Measurements from ENCODE around the gene SBSN. TPM values are rescaled to one million over a fixed set of nuclear protein-coding genes. Genes with fewer than 3 reads are reported as not detected.

Gene SBSN
- total RNA-seq, 1 donor from 2014 or later: not detected

- Histone ChIP-seq H3K9ac (ENCODE audit: low read depth in 1 of 3, low read length in 3 of 3) (no peak overlapping the region), H3K36me3 (ENCODE audit: control insufficient read depth in 3 of 3, insufficient read depth in 3 of 3, low read length in 3 of 3) (peaks cover 0 to 2% (median 0%) of the 10 kb centered on the region in 3 donors), H3K9me3 (ENCODE audit: control insufficient read depth in 3 of 3, low read length in 3 of 3) (no peaks in the 10 kb centered on the region), H3K4me3 (ENCODE audit: low read length in 3 of 3) (no peak overlapping the region), H3K27me3 (ENCODE audit: control insufficient read depth in 3 of 3, insufficient read depth in 3 of 3, low read length in 3 of 3) (peaks cover 45 to 50% (median 45%) of the 10 kb centered on the region in 3 donors), H3K27ac (ENCODE audit: low read depth, low read length) (no peak overlapping the region), H3K4me1 (ENCODE audit: control insufficient read depth in 3 of 3, insufficient read depth in 3 of 3, low read length in 3 of 3) (peaks cover 0 to 5% (median 3%) of the 10 kb centered on the region in 3 donors)
These were observed 27.3 kb upstream of the SBSN start for GRCh38 chr19:35555301-35556005.

DNA sequence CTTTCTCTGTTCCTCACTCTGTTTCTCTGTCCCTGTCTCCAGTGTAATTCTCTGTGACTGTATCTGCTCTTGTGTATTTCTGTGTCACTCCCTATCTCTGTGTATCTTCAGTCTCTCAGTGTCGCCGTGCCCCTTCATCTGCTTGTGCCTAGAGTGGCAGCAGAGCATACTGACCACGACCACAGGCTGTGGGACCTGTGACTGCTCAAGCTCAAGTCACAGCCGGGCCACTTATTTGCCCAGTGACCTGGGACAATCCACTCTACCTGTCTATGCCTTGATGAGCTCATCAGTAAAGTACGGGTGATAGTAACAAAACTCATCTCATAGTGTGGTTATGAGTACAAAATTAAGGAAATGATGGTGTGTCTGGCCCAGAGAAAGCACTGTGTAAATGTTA, 26.0 kb upstream of the SBSN start:
- Histone ChIP-seq H3K4me1 (ENCODE audit: control insufficient read depth in 3 of 3, insufficient read depth in 3 of 3, low read length in 3 of 3) (peaks cover 0 to 5% (median 3%) of the 10 kb centered on the region in 3 donors), H3K36me3 (ENCODE audit: control insufficient read depth in 3 of 3, insufficient read depth in 3 of 3, low read length in 3 of 3) (peaks cover 0 to 2% (median 0%) of the 10 kb centered on the region in 3 donors), H3K9me3 (ENCODE audit: control insufficient read depth in 3 of 3, low read length in 3 of 3) (no peaks in the 10 kb centered on the region), H3K4me3 (ENCODE audit: low read length in 3 of 3) (no peak overlapping the region), H3K27me3 (ENCODE audit: control insufficient read depth in 3 of 3, insufficient read depth in 3 of 3, low read length in 3 of 3) (peaks cover 32 to 38% (median 32%) of the 10 kb centered on the region in 3 donors), H3K27ac (ENCODE audit: low read depth, low read length) (no peak overlapping the region), H3K9ac (ENCODE audit: low read depth in 1 of 3, low read length in 3 of 3) (no peak overlapping the region)

- Histone ChIP-seq H3K27ac (ENCODE audit: low read depth, low read length) (no peak overlapping the region), H3K27me3 (ENCODE audit: control insufficient read depth in 3 of 3, insufficient read depth in 3 of 3, low read length in 3 of 3) (peaks cover 26 to 32% (median 26%) of the 10 kb centered on the region in 3 donors), H3K9ac (ENCODE audit: low read depth in 1 of 3, low read length in 3 of 3) (no peak overlapping the region), H3K4me3 (ENCODE audit: low read length in 3 of 3) (no peak overlapping the region), H3K9me3 (ENCODE audit: control insufficient read depth in 3 of 3, low read length in 3 of 3) (no peaks in the 10 kb centered on the region), H3K36me3 (ENCODE audit: control insufficient read depth in 3 of 3, insufficient read depth in 3 of 3, low read length in 3 of 3) (peaks cover 0 to 2% (median under 1%) of the 10 kb centered on the region in 3 donors), H3K4me1 (ENCODE audit: control insufficient read depth in 3 of 3, insufficient read depth in 3 of 3, low read length in 3 of 3) (peaks cover 0 to 5% (median 4%) of the 10 kb centered on the region in 3 donors)
These were observed 25.4 kb upstream of the SBSN start for GRCh38 chr19:35553385-35554000.

GRCh38 chr19:35552534-35553384, 24.6 kb upstream of the SBSN start:
- Histone ChIP-seq H3K9ac (ENCODE audit: low read depth in 1 of 3, low read length in 3 of 3) (no peak overlapping the region), H3K4me1 (ENCODE audit: control insufficient read depth in 3 of 3, insufficient read depth in 3 of 3, low read length in 3 of 3) (peaks cover 0 to 2% (median 0%) of the 10 kb centered on the region in 3 donors)

DNA sequence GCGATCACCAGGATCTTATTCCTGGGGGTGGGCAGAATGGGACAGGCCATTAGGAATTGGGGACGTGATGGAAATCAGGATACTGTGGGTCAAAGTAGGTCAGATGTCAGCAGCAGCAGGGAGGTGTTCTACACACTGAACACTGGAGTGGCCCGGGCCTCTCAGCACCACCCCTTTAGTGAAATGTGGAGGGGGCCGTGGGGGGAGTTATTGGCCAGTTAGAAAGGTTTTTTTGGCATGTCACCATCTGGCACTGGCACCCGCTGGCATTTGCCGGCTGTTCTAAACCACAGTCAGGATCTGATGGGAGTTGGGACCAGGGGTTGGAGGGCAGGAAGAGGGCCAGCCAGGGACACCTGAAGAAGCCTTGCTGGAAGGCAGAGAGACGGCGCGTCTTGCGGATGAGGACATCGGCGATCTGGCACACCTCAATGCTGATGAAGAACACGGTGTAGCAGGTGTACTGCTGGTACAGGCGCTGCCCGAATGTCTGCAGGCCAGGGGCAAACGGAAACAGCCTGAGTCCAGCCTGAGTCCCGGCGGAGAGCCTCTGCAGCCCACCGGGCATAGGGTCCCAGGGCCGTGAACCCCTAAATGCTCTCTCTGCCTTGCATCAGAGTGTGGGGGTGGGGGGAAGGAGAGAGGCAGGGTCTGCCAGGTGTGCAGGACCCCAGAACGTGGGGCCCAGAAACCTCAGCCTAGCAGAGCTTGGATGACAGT, 23.1 kb upstream of the SBSN start:
- Histone ChIP-seq H3K9ac (ENCODE audit: low read depth in 1 of 3, low read length in 3 of 3) (no peak overlapping the region), H3K4me1 (ENCODE audit: control insufficient read depth in 3 of 3, insufficient read depth in 3 of 3, low read length in 3 of 3) (peaks cover 8 to 12% (median 11%) of the 10 kb centered on the region in 3 donors), H3K36me3 (ENCODE audit: control insufficient read depth in 3 of 3, insufficient read depth in 3 of 3, low read length in 3 of 3) (peaks cover 7 to 18% (median 16%) of the 10 kb centered on the region in 3 donors), H3K27me3 (ENCODE audit: control insufficient read depth in 3 of 3, insufficient read depth in 3 of 3, low read length in 3 of 3) (peaks cover 7 to 13% (median 8%) of the 10 kb centered on the region in 3 donors), H3K27ac (ENCODE audit: low read depth, low read length) (no peak overlapping the region), H3K4me3 (ENCODE audit: low read length in 3 of 3) (no peak overlapping the region), H3K9me3 (ENCODE audit: control insufficient read depth in 3 of 3, low read length in 3 of 3) (no peaks in the 10 kb centered on the region)

More at GRCh38 chr19:35552534-35553384, 24.6 kb upstream of the SBSN start:
- Histone ChIP-seq H3K9me3 (ENCODE audit: control insufficient read depth in 3 of 3, low read length in 3 of 3) (no peaks in the 10 kb centered on the region), H3K36me3 (ENCODE audit: control insufficient read depth in 3 of 3, insufficient read depth in 3 of 3, low read length in 3 of 3) (peaks cover 0 to 6% (median 5%) of the 10 kb centered on the region in 3 donors), H3K4me3 (ENCODE audit: low read length in 3 of 3) (no peak overlapping the region), H3K27me3 (ENCODE audit: control insufficient read depth in 3 of 3, insufficient read depth in 3 of 3, low read length in 3 of 3) (peaks cover 19 to 25% (median 19%) of the 10 kb centered on the region in 3 donors), H3K27ac (ENCODE audit: low read depth, low read length) (no peak overlapping the region)

DNA sequence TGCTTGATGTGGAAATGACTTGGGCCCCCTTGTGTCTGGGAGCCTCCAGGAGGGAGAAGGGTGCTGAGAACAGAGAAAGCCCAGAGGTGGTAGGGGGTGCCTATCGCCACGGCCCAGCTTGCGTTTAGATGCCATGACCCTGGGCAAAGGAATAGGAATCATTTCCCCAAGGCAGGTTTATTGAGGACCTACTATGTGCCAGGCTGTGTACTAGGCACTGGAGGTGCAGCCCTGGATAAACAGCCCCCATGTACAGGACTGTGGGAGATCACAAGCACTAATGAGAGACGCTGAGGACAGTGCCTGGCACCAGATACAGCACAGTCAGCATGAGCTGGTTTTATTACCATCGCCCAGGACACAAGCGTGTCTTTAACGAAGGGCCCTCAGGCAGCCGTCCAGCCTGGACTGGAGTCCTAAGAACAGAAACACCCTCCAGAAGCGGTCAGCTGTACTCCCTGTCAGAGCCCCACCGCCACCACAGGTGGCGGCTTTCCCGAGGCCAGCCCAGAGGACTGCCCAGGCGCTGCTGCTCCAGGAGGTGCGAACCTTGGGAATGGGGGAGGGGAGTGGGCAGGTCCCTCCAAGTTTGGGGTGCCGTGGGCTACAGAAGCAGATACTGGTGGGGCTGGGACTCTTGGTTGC, 21.9 kb upstream of the SBSN start:
- Histone ChIP-seq H3K4me1 (ENCODE audit: control insufficient read depth in 3 of 3, insufficient read depth in 3 of 3, low read length in 3 of 3) (peaks cover 12 to 21% (median 14%) of the 10 kb centered on the region in 3 donors), H3K4me3 (ENCODE audit: low read length in 3 of 3) (no peak overlapping the region), H3K36me3 (ENCODE audit: control insufficient read depth in 3 of 3, insufficient read depth in 3 of 3, low read length in 3 of 3) (peaks cover 7 to 18% (median 16%) of the 10 kb centered on the region in 3 donors), H3K27ac (ENCODE audit: low read depth, low read length) (no peak overlapping the region), H3K27me3 (ENCODE audit: control insufficient read depth in 3 of 3, insufficient read depth in 3 of 3, low read length in 3 of 3) (peaks cover 0 to 9% (median 2%) of the 10 kb centered on the region in 3 donors), H3K9ac (ENCODE audit: low read depth in 1 of 3, low read length in 3 of 3) (no peak overlapping the region), H3K9me3 (ENCODE audit: control insufficient read depth in 3 of 3, low read length in 3 of 3) (no peaks in the 10 kb centered on the region)

GRCh38 chr19:35549174-35549788, 21.2 kb upstream of the SBSN start:
- Histone ChIP-seq H3K27ac (ENCODE audit: low read depth, low read length) (no peak overlapping the region), H3K9ac (ENCODE audit: low read depth in 1 of 3, low read length in 3 of 3) (no peak overlapping the region), H3K27me3 (ENCODE audit: control insufficient read depth in 3 of 3, insufficient read depth in 3 of 3, low read length in 3 of 3) (peaks cover 0 to 3% (median 2%) of the 10 kb centered on the region in 3 donors), H3K9me3 (ENCODE audit: control insufficient read depth in 3 of 3, low read length in 3 of 3) (no peaks in the 10 kb centered on the region), H3K4me1 (ENCODE audit: control insufficient read depth in 3 of 3, insufficient read depth in 3 of 3, low read length in 3 of 3) (peaks cover 19 to 29% (median 21%) of the 10 kb centered on the region in 3 donors), H3K36me3 (ENCODE audit: control insufficient read depth in 3 of 3, insufficient read depth in 3 of 3, low read length in 3 of 3) (peaks cover 7 to 18% (median 16%) of the 10 kb centered on the region in 3 donors), H3K4me3 (ENCODE audit: low read length in 3 of 3) (no peak overlapping the region)

DNA sequence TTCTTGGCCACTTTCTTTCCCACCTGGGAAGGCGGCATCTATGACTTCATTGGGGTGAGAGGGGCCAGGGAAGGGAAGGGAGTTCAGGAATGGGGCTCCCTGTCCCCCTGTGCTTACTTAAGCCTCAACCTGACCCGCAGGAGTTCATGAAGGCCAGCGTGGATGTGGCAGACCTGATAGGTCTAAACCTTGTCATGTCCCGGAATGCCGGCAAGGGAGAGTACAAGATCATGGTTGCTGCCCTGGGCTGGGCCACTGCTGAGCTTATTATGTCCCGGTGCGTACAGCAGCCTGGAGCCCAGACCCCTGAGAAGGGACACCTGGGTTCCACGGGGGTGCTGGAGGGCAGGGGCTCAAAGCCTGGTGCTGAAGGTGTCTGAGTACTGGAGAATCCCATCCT, 18.4 kb upstream of the SBSN start:
- Histone ChIP-seq H3K4me3 (ENCODE audit: low read length in 3 of 3) (peak overlapping the region; percentile 90 to 93 (median 92)), H3K27ac (ENCODE audit: low read depth, low read length) (no peak overlapping the region), H3K9me3 (ENCODE audit: control insufficient read depth in 3 of 3, low read length in 3 of 3) (no peaks in the 10 kb centered on the region), H3K36me3 (ENCODE audit: control insufficient read depth in 3 of 3, insufficient read depth in 3 of 3, low read length in 3 of 3) (peaks cover 7 to 21% (median 16%) of the 10 kb centered on the region in 3 donors), H3K9ac (ENCODE audit: low read depth in 1 of 3, low read length in 3 of 3) (peak overlapping the region in 2 of 3 donors; percentile 87 to 92), H3K4me1 (ENCODE audit: control insufficient read depth in 3 of 3, insufficient read depth in 3 of 3, low read length in 3 of 3) (peaks cover 21 to 31% (median 23%) of the 10 kb centered on the region in 3 donors), H3K27me3 (ENCODE audit: control insufficient read depth in 3 of 3, insufficient read depth in 3 of 3, low read length in 3 of 3) (no peaks in the 10 kb centered on the region)

Measured in skeletal muscle tissue (tissue), 4 donors.